ENCODE measurements around the gene FARS2.

Gene FARS2

GRCh38 chr6:5745081-5745480 is 483.8 kb downstream of the FARS2 start:
- POLR2A ChIA-PET (ENCODE audit: low non-redundant PET) = no interaction called here
- no peak overlapping the region for H3K27ac ChIP-seq
- no peak for TF ChIP-seq CTCF (conservative IDR thresholded peaks at IDR 0.05; ENCODE audit: low read depth)
- DNase-seq (ENCODE audit: low spot score) = no peak
- CTCF ChIA-PET = no interaction called here

GRCh38 chr6:5746053-5746758 is 484.9 kb downstream of the FARS2 start:
- ChIA-PET CTCF (no interaction called here), POLR2A (ENCODE audit: low non-redundant PET) (no interaction called here)
- H3K27ac ChIP-seq = no peak overlapping the region
- TF ChIP-seq CTCF (conservative IDR thresholded peaks at IDR 0.05; ENCODE audit: low read depth) = no peak
- DNase-seq (ENCODE audit: low spot score) = no peak

- POLR2A ChIA-PET (ENCODE audit: low non-redundant PET) = no interaction called here
- CTCF ChIA-PET = no interaction called here
Observed at GRCh38 chr6:5746759-5747130, 485.4 kb downstream of the FARS2 start.

GRCh38 chr6:5747379-5747778 is 486.1 kb downstream of the FARS2 start:
- ChIA-PET CTCF (no interaction called here), POLR2A (ENCODE audit: low non-redundant PET) (no interaction called here)
- DNase-seq (ENCODE audit: low spot score) = no peak
- TF ChIP-seq CTCF (conservative IDR thresholded peaks at IDR 0.05; ENCODE audit: low read depth) = no peak
- H3K27ac ChIP-seq = no peak overlapping the region

More at GRCh38 chr6:5746759-5747130, 485.4 kb downstream of the FARS2 start:
- TF ChIP-seq CTCF (conservative IDR thresholded peaks at IDR 0.05; ENCODE audit: low read depth) = no peak
- no peak overlapping the region for H3K27ac ChIP-seq
- DNase-seq (ENCODE audit: low spot score) = no peak

GRCh38 chr6:5749016-5749650 is 487.8 kb downstream of the FARS2 start:
- DNase-seq (ENCODE audit: low spot score) = no peak
- no peak for TF ChIP-seq CTCF (conservative IDR thresholded peaks at IDR 0.05; ENCODE audit: low read depth)
- CTCF ChIA-PET = no interaction called here
- H3K27ac ChIP-seq = no peak overlapping the region
- POLR2A ChIA-PET (ENCODE audit: low non-redundant PET) = no interaction called here

GRCh38 chr6:5749651-5750215 is 488.4 kb downstream of the FARS2 start:
- DNase-seq (ENCODE audit: low spot score) = no peak
- no peak overlapping the region for H3K27ac ChIP-seq
- ChIA-PET POLR2A (ENCODE audit: low non-redundant PET) (no interaction called here), CTCF (no interaction called here)
- no peak for TF ChIP-seq CTCF (conservative IDR thresholded peaks at IDR 0.05; ENCODE audit: low read depth)
